Activated CD8-positive, alpha-beta T cell treated with anti-CD3 and anti-CD28 coated beads, Interleukin-2, amount 10 ng/mL, durations not matched to agents 7 days and 5 days (primary cell): ENCODE measurements around the gene DUS2. TPM values are rescaled to one million over a fixed set of nuclear protein-coding genes. Genes with fewer than 3 reads are reported as not detected.
A peak's percentile ranks its signal among the peaks of the same experiment; 100 is the strongest.
"Not testable (repeated sequence)": the region's sequence is repeated elsewhere in the genome, so short reads cannot be mapped to it uniquely, and the experiment has no call there.

Experiments used
- ATAC-seq: fragments of 150-1000 bp; cut with Tn5 transposase; one replicate; pipeline ENCODE4 v1.10.0; 2021; ENCODE audit warnings: moderate library complexity
- CTCF ChIA-PET: fragments of 350-600 bp; sonication (Branson Sonifier 250); formaldehyde crosslinking; loops from one replicate; lab custom pipeline; 2021; ENCODE audit warnings: antibody characterized with exemption; lab: Charles Lee
- POLR2A ChIA-PET: fragments of 350-600 bp; sonication (Branson Sonifier 250); formaldehyde crosslinking; loops from one replicate; lab custom pipeline; 2021; ENCODE audit warnings: antibody characterized with exemption; lab: Charles Lee
- DNase-seq: peaks from one replicate; pipeline ENCODE4 v3.0.0-alpha.2; 2020
- H3K27ac Mint-ChIP-seq: one replicate; pipeline ENCODE4 v1.8.0; 2021; ENCODE audit warnings: mild to moderate bottlenecking, mixed read lengths
- H3K27me3 Mint-ChIP-seq: one replicate; pipeline ENCODE4 v1.8.0; 2021; ENCODE audit warnings: low read depth, mixed read lengths
- H3K36me3 Mint-ChIP-seq: one replicate; pipeline ENCODE4 v1.8.0; 2021; ENCODE audit warnings: low read depth, mixed read lengths
- H3K4me1 Mint-ChIP-seq: one replicate; pipeline ENCODE4 v1.8.0; 2021; ENCODE audit warnings: low read depth, mixed read lengths
- H3K4me3 Mint-ChIP-seq: one replicate; pipeline ENCODE4 v1.8.0; 2021; ENCODE audit warnings: mild to moderate bottlenecking, mixed read lengths
- H3K9me3 Mint-ChIP-seq: one replicate; pipeline ENCODE4 v1.8.0; 2022; ENCODE audit warnings: mixed read lengths; ENCODE audit not compliant: insufficient read depth
- total RNA-seq, 2 experiments: library from RNA; stranded (reverse); gene quantifications; one replicate each; pipeline ENCODE4 v1.2.3, GENCODE V29; 2021

The DUS2 gene
- total RNA-seq, 2 experiments from 2014 or later, result 24.1 to 25.2 TPM

DNA sequence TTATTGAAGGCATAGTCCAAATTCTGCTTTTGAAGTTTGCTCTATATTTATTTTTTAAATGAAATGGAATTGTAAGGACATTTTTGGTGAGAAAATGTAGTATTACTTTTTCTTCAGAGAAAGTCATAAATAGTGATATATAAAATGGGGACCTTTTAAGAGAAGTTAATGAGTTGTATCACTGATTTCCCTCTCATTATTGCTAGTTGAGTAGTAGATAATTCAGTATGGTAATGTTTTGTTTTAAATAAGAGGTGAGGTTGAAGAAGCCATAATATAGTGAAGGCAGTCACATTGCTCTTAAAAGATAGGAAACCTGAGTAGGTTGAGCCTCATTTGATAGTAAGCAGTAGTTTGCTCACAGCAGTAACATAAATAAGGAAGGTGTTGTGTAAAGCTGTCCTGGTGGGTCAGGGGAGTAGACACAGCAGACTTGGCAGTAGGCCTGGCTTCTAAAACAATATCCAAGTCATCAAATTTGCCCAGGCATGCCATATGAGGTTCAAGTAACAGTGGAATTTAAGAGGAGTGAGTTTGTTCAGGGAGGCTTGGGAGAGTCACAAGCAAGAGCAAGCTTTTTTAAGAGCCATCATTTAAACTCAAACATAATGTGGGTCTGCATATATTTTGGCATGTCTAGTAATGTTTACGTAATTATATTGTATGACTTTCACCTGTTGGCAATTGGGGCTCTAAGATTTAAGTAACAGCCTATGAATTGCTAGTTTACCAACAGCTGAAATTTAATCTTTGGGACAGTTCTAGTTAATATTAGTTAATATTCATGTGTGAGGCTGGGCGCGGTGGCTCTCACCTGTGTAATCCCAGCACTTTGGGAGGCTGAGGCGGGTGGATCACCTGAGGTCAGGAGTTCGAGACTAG lies 68.5 kb downstream of the DUS2 start:
- peaks cover 31% of the 10 kb centered on the region for H3K36me3 Mint-ChIP-seq
- peaks cover 62% of the 10 kb centered on the region for H3K4me1 Mint-ChIP-seq
- ChIA-PET CTCF (interaction anchor here (1.2 to 4.0 kb wide), 9 partner anchors 11 to 237 kb away, joined by 3 to 41 read pairs (median 6); no protein-coding TSS in a partner anchor), POLR2A (interaction anchor here (0.6 to 1.5 kb wide), 3 partner anchors 16 to 136 kb away, joined by 3 to 4 read pairs (median 3); no protein-coding TSS in a partner anchor)
- H3K27me3 Mint-ChIP-seq, result no peaks in the 10 kb centered on the region
- H3K9me3 Mint-ChIP-seq, result no peaks in the 10 kb centered on the region
- ATAC-seq (no peak), DNase-seq (no peak)
- peak overlapping the region; percentile 80 for H3K27ac Mint-ChIP-seq
- peak overlapping the region; percentile 33 for H3K4me3 Mint-ChIP-seq

GRCh38 chr16:68092275-68092674 lies 69.2 kb downstream of the DUS2 start:
- not testable (repeated sequence) for H3K9me3 Mint-ChIP-seq, ATAC-seq, H3K27me3 Mint-ChIP-seq, DNase-seq
- Mint-ChIP-seq H3K27ac (peak overlapping the region; percentile 80), H3K36me3 (peaks cover 29% of the 10 kb centered on the region), H3K4me3 (peak overlapping the region; percentile 13), H3K4me1 (peaks cover 68% of the 10 kb centered on the region)
- CTCF ChIA-PET, result interaction anchor here (1.0 to 4.0 kb wide), 14 partner anchors 8 to 276 kb away, joined by 3 to 41 read pairs (median 8); partner anchors contain the start of gene NFATC3
- POLR2A ChIA-PET, result interaction anchor here (0.6 to 1.5 kb wide), 5 partner anchors 9 to 135 kb away, joined by 3 to 4 read pairs (median 3); no protein-coding TSS in a partner anchor

GRCh38 chr16:68093816-68094613 lies 70.9 kb downstream of the DUS2 start:
- POLR2A ChIA-PET, result interaction anchor here (0.7 kb wide), 1 partner anchor 28 kb away, joined by 3 read pairs; no protein-coding TSS in a partner anchor
- H3K4me1 Mint-ChIP-seq, result peaks cover 71% of the 10 kb centered on the region
- no peak overlapping the region for H3K4me3 Mint-ChIP-seq
- CTCF ChIA-PET, result interaction anchor here (0.7 to 6.1 kb wide), 34 partner anchors 9 to 235 kb away, joined by 3 to 41 read pairs (median 6); partner anchors contain the start of genes DDX28, DUS2, ESRP2 and NFATC3
- ATAC-seq (peak; percentile 67), DNase-seq (no peak)
- H3K27ac Mint-ChIP-seq, result peak overlapping the region; percentile 31
- no peaks in the 10 kb centered on the region for H3K27me3 Mint-ChIP-seq
- no peaks in the 10 kb centered on the region for H3K9me3 Mint-ChIP-seq
- H3K36me3 Mint-ChIP-seq, result peaks cover 35% of the 10 kb centered on the region

DNA sequence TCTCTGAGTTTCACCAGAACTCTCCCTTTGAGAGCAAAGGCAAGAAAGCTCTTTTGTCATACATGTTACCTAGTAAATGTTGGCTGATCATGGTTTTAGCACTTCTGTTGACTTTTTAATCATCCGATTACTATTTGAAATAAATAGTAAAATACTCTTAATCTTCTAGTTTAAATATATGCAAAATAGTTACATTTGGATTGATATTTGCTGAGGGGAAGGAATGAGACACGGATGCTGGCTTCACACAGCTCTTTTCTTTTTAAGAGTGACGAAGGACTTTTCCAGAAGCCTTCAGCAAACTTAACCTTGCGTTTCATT lies 71.5 kb downstream of the DUS2 start:
- POLR2A ChIA-PET, result interaction anchor here (0.7 kb wide), 1 partner anchor 29 kb away, joined by 3 read pairs; no protein-coding TSS in a partner anchor

DNA sequence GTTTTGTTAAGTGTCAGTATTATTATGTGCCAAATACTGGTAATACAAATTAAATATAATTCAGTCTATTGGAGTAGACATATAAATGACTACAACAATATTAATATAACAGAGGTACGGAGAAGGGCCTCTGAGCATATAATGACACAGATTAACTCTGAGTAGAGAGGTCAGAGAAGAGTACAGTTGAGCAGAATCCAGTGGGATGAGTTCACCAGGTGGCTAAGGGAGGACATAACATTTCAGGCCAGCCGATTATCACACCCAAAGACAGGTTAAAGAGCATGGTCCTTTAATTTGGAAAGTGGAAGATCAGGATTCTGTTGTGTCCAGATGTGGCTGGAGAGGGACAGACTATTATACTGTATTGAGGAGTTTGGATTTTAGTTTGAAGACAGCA lies 73.4 kb downstream of the DUS2 start:
- POLR2A ChIA-PET, result no interaction called here

More for the DNA sequence above, 71.5 kb downstream of the DUS2 start:
- Mint-ChIP-seq H3K27me3 (no peaks in the 10 kb centered on the region), H3K9me3 (no peaks in the 10 kb centered on the region), H3K27ac (peak overlapping the region; percentile 31), H3K4me3 (no peak overlapping the region), H3K4me1 (peaks cover 65% of the 10 kb centered on the region), H3K36me3 (peaks cover 37% of the 10 kb centered on the region)
- no peak for ATAC-seq
- no peak for DNase-seq
- CTCF ChIA-PET, result interaction anchor here (1.3 to 6.1 kb wide), 13 partner anchors 8 to 134 kb away, joined by 4 to 41 read pairs (median 10); no protein-coding TSS in a partner anchor

GRCh38 chr16:68097088-68097487 lies 74.0 kb downstream of the DUS2 start:
- no peak overlapping the region for H3K27ac Mint-ChIP-seq

More for the DNA sequence above, 73.4 kb downstream of the DUS2 start:
- ATAC-seq, result no peak
- H3K9me3 Mint-ChIP-seq, result no peaks in the 10 kb centered on the region
- H3K4me1 Mint-ChIP-seq, result peaks cover 55% of the 10 kb centered on the region
- peaks cover 43% of the 10 kb centered on the region for H3K36me3 Mint-ChIP-seq
- H3K4me3 Mint-ChIP-seq, result no peak overlapping the region
- H3K27me3 Mint-ChIP-seq, result no peaks in the 10 kb centered on the region
- no peak overlapping the region for H3K27ac Mint-ChIP-seq
- CTCF ChIA-PET, result interaction anchor here (1.1 to 6.1 kb wide), 2 partner anchors 22 to 70 kb away, joined by 3 to 40 read pairs; no protein-coding TSS in a partner anchor
- DNase-seq, result no peak

DNA sequence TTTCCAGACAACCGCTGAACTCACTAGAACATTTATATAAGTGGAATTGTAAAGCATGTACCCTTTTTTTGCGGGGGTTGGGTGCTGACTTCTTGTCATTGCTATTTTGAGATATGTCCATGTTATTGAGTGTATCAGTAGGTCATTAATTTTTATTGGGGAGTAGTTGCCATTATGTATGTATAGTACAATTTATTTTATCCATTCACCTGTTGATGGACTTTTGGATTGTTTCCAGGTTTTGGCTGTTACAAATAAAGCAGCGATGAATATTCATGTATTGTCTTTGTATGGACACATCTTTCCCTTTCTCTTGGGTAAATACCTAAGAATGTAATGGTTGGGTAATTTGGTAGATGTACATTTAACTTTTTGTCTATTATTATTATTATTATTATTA lies 74.8 kb downstream of the DUS2 start:
- Mint-ChIP-seq H3K27me3 (no peaks in the 10 kb centered on the region), H3K27ac (no peak overlapping the region), H3K9me3 (no peaks in the 10 kb centered on the region), H3K4me3 (no peak overlapping the region), H3K4me1 (peaks cover 54% of the 10 kb centered on the region), H3K36me3 (peaks cover 48% of the 10 kb centered on the region)
- ATAC-seq, result no peak
- DNase-seq, result no peak
- ChIA-PET POLR2A (no interaction called here), CTCF (interaction anchor here (1.1 to 6.1 kb wide), 2 partner anchors 21 to 68 kb away, joined by 3 to 40 read pairs; no protein-coding TSS in a partner anchor)

More at GRCh38 chr16:68097088-68097487, 74.0 kb downstream of the DUS2 start:
- ATAC-seq (no peak), DNase-seq (no peak)
- H3K4me1 Mint-ChIP-seq, result peaks cover 52% of the 10 kb centered on the region
- no peaks in the 10 kb centered on the region for H3K27me3 Mint-ChIP-seq
- CTCF ChIA-PET, result interaction anchor here (1.1 to 6.1 kb wide), 2 partner anchors 21 to 69 kb away, joined by 3 to 40 read pairs; no protein-coding TSS in a partner anchor
- peaks cover 44% of the 10 kb centered on the region for H3K36me3 Mint-ChIP-seq
- no peaks in the 10 kb centered on the region for H3K9me3 Mint-ChIP-seq
- POLR2A ChIA-PET, result no interaction called here
- H3K4me3 Mint-ChIP-seq, result no peak overlapping the region

- ChIA-PET CTCF (interaction anchor here (4.5 kb wide), 1 partner anchor 7 kb away, joined by 26 read pairs; no protein-coding TSS in a partner anchor), POLR2A (interaction anchor here (0.8 kb wide), 1 partner anchor 8 kb away, joined by 3 read pairs; no protein-coding TSS in a partner anchor)
- peaks cover 55% of the 10 kb centered on the region for H3K4me1 Mint-ChIP-seq
- H3K27me3 Mint-ChIP-seq, result no peaks in the 10 kb centered on the region
- no peak for ATAC-seq
- H3K4me3 Mint-ChIP-seq, result no peak overlapping the region
- no peak overlapping the region for H3K27ac Mint-ChIP-seq
- no peak for DNase-seq
- H3K36me3 Mint-ChIP-seq, result peaks cover 57% of the 10 kb centered on the region
- H3K9me3 Mint-ChIP-seq, result peaks cover 2% of the 10 kb centered on the region
These were observed 77.4 kb downstream of the DUS2 start for GRCh38 chr16:68100488-68100887.

DNA sequence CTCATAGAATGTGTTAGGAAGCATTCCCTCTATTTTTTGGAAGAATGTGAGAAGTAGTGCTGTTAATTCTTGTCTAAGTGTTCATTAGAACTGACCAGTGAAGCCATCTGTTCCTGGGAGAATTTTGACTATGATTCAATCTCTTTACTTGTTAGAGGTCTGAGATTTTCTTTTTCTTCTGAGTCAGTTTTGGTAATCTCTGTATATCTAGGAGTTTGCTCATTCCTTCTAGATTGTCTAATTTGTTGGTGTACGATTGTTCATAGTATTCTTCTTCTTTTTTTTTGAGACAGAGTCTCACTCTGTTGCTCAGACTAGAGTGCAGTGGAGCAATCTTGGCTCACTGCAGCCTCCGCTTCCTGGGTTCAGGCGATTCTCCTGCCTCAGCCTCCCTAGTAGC lies 82.5 kb downstream of the DUS2 start:
- no peaks in the 10 kb centered on the region for H3K27me3 Mint-ChIP-seq
- peaks cover 62% of the 10 kb centered on the region for H3K4me1 Mint-ChIP-seq
- ChIA-PET CTCF (no interaction called here), POLR2A (no interaction called here)
- H3K36me3 Mint-ChIP-seq, result peaks cover 71% of the 10 kb centered on the region
- ATAC-seq (no peak), DNase-seq (no peak)
- peaks cover 29% of the 10 kb centered on the region for H3K9me3 Mint-ChIP-seq
- H3K27ac Mint-ChIP-seq, result no peak overlapping the region
- no peak overlapping the region for H3K4me3 Mint-ChIP-seq

- Mint-ChIP-seq H3K4me1 (peaks cover 67% of the 10 kb centered on the region), H3K9me3 (peaks cover 39% of the 10 kb centered on the region), H3K36me3 (peaks cover 77% of the 10 kb centered on the region)
- H3K27ac Mint-ChIP-seq, H3K27me3 Mint-ChIP-seq, ATAC-seq, DNase-seq, CTCF ChIA-PET, H3K4me3 Mint-ChIP-seq: not testable (repeated sequence)
- POLR2A ChIA-PET, result interaction anchor here (0.7 kb wide), 1 partner anchor 15 kb away, joined by 3 read pairs; no protein-coding TSS in a partner anchor
These were observed 84.3 kb downstream of the DUS2 start for GRCh38 chr16:68107230-68107928.
